ENCODE data around the gene VOPP1. TPM values are rescaled to one million over a fixed set of nuclear protein-coding genes. Genes with fewer than 3 reads are reported as not detected.

Gene VOPP1
- total and polyA plus RNA-seq, 2 of the 13 experiments (the other 11 are each of a cell fraction or from before 2014, with no cell fraction given): 21.8 to 55.3 TPM

- intact Hi-C loops (cut with micrococcal nuclease; ENCODE audit: unreplicated experiment) (no loop called here), in situ Hi-C loops (cut with HindIII; ENCODE audit: extremely low pct_ligation_motif_present, low pct_unique_long_range_greater_than_20kb) (loop anchor here (10.0 kb wide), 2 partner anchors 157 to 317 kb away; no protein-coding TSS in a partner anchor)
Observed at GRCh38 chr7:55591282-55591931, 19.1 kb upstream of the VOPP1 start.

More at GRCh38 chr7:55591282-55591931, 19.1 kb upstream of the VOPP1 start:
- no peaks in the 10 kb centered on the region for H3K79me2 ChIP-seq (ENCODE audit: insufficient read depth, low read length)
- no peak overlapping the region for H3K4me3 ChIP-seq (replicated peaks in 1 of 3; ENCODE audit: insufficient read depth in 1 of 3, low read depth in 2 of 3, low read length in 3 of 3)
- CTCF ChIA-PET (ENCODE audit: low intra/inter-chr PET ratio, low total read pairs): no interaction called here
- H3K4me2 ChIP-seq (ENCODE audit: low read depth, low read length): no peak overlapping the region
- no peak overlapping the region for H3K9ac ChIP-seq (ENCODE audit: insufficient read depth, low read depth, low read length)
- no peaks in the 10 kb centered on the region for H3K9me3 ChIP-seq (ENCODE audit: low read length)
- no peak overlapping the region for H3K27ac ChIP-seq (ENCODE audit: extremely low read length, insufficient read depth, low read length)
- DNase-seq (ENCODE audit: low spot score) (no peak), FAIRE-seq (no peak), ATAC-seq (peak; percentile 10; the same call in 1 of the 3 replicates)
- H2AFZ ChIP-seq (ENCODE audit: low read length): no peak overlapping the region
- H3K36me3 ChIP-seq (replicated peaks in 1 of 2; ENCODE audit: control insufficient read depth in 1 of 2, insufficient read depth in 2 of 2, low read length in 2 of 2): no peaks in the 10 kb centered on the region
- H3K4me1 ChIP-seq (ENCODE audit: insufficient read depth, low read length): peaks cover 6% of the 10 kb centered on the region; the same call in 1 of the 2 replicates
- POLR2A ChIA-PET: no interaction called here
- no peaks in the 10 kb centered on the region for H4K20me1 ChIP-seq (ENCODE audit: insufficient read depth, low read length)
- 0% methylated on average over 3 of the region's 3 CpGs for WGBS (ENCODE audit: low lambda C conversion rate)
- no TSS peak for BruUV-seq (replicated peaks)
- TF ChIP-seq ZNF543 (CRISPR knock-in tag; IDR thresholded peaks at IDR 0.05) (no peak), ZBTB21 (CRISPR knock-in tag; IDR thresholded peaks at IDR 0.05) (no peak), ZZZ3 (CRISPR knock-in tag; IDR thresholded peaks at IDR 0.05; ENCODE audit: borderline replicate concordance) (no peak), THYN1 (CRISPR knock-in tag; IDR thresholded peaks at IDR 0.05; ENCODE audit: borderline replicate concordance, low read depth) (no peak), CHD4 (IDR thresholded peaks at IDR 0.05; ENCODE audit: borderline replicate concordance, low read length) (no peak), ZSCAN25 (CRISPR knock-in tag; IDR thresholded peaks at IDR 0.05) (no peak), RARG (CRISPR knock-in tag; IDR thresholded peaks at IDR 0.05; ENCODE audit: low read depth) (no peak), PRDM15 (CRISPR knock-in tag; IDR thresholded peaks at IDR 0.05) (no peak), ZNF883 (CRISPR knock-in tag; IDR thresholded peaks at IDR 0.05; ENCODE audit: not compliant biosample characterization) (no peak), ZFP37 (CRISPR knock-in tag; IDR thresholded peaks at IDR 0.05; ENCODE audit: borderline replicate concordance) (no peak), MXD1 (CRISPR knock-in tag; IDR thresholded peaks at IDR 0.05) (no peak), JDP2 (CRISPR knock-in tag; IDR thresholded peaks at IDR 0.05; ENCODE audit: borderline replicate concordance) (no peak), ZNF672 (CRISPR knock-in tag; IDR thresholded peaks at IDR 0.05) (no peak), TBP (CRISPR knock-in tag; IDR thresholded peaks at IDR 0.05) (no peak), MTERF4 (CRISPR knock-in tag; IDR thresholded peaks at IDR 0.05) (no peak), ZNF800 (CRISPR knock-in tag; IDR thresholded peaks at IDR 0.05) (no peak), SAP130 (CRISPR knock-in tag; IDR thresholded peaks at IDR 0.05; ENCODE audit: low read depth) (no peak), ZNF446 (CRISPR knock-in tag; IDR thresholded peaks at IDR 0.05) (no peak), HIVEP1 (CRISPR knock-in tag; IDR thresholded peaks at IDR 0.05) (no peak)
- H3K27me3 ChIP-seq (ENCODE audit: control insufficient read depth in 1 of 2, insufficient read depth in 2 of 2, low read length in 2 of 2): peaks cover 0 to 14% of the 10 kb centered on the region in 2 experiments; a peak in 2 of 5 replicates

All from HepG2 (cell line).